GM12892 (cell line): ENCODE results near the gene PCNX2.

Experiments
- POLR2A ChIP-seq: IDR thresholded peaks from 2 replicates; pipeline ENCODE4 v1.6.1; 2011; ENCODE audit warnings: low read depth, low read length, control low read depth
- POLR2AphosphoS5 ChIP-seq: IDR thresholded peaks from 2 replicates; pipeline ENCODE4 v1.6.1; 2011; ENCODE audit warnings: low read depth, low read length, control low read depth
- TAF1 ChIP-seq: IDR thresholded peaks from 2 replicates; pipeline ENCODE4 v1.6.1; 2011; ENCODE audit warnings: low read depth, mild to moderate bottlenecking, control low read depth, low read length, borderline replicate concordance

DNA sequence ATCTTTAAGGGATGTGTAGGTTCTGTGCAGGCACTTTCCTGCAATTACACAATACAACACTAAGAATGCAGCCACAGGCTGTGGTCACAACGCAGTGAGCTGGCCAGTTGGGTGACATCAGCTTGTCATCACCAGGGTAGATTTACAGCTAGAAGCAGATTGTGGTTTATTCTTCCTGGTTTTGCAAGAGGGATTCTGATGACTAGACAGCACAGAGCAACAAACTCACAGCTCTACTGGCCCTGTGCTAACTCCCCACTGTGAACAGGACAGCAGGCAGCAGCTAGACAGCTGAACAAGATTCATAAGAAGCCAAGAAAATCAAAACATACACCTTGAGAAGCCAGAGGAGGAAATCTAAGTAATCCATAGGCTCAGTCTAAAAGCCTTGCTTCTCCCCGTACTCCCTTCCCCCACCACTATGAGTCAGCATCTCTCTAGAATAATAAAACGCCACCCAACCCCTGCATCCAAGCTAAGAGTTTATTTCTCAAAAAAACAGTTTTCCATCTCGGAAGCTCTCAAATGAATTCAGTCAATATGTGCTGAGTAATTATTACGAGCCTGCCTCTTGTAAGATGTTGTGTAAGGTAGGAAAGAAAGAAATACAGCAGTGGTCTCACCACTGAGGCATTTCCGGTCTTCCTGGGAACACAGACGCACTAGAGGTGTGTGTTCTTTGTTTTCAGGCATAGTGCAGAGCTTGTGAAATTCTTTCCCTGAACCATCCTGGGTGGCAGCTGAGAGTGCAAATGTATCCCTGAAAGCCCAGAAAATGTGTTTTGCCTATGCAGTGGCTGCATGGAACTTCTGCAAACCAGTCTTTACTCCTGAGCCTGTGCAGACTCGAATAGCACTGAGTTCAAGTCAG is 182.3 kb downstream of the PCNX2 start:
- TF ChIP-seq POLR2AphosphoS5 (no peak), POLR2A (no peak), TAF1 (no peak)
